PFSK-1 (cell line): ENCODE data around the gene ATG4A.

Experiments used
- POLR2AphosphoS5 ChIP-seq: IDR thresholded peaks from 2 replicates; pipeline ENCODE4 v1.6.1; 2012; ENCODE audit warnings: low read depth, mild to moderate bottlenecking, control low read depth, low read length, moderate library complexity
- REST ChIP-seq, 2 experiments: IDR thresholded peaks; 2 replicates each; pipeline versions ENCODE4 v1.6.1 to v1.8.0; 2011 to 2012; ENCODE audit warnings: low read depth in 2 of 2, low read length in 2 of 2, control low read depth in 1 of 2, inconsistent platforms in 1 of 2, mild to moderate bottlenecking in 1 of 2, moderate library complexity in 1 of 2; ENCODE audit not compliant: insufficient read depth in 1 of 2
- SIN3A ChIP-seq: IDR thresholded peaks from 2 replicates; pipeline ENCODE4 v1.6.1; 2012; ENCODE audit warnings: mild to moderate bottlenecking, low read length, moderate library complexity, borderline replicate concordance; ENCODE audit not compliant: insufficient read depth
- TAF1 ChIP-seq: IDR thresholded peaks from 2 replicates; pipeline ENCODE4 v1.6.1; 2012; ENCODE audit warnings: low read length, control low read depth, borderline replicate concordance; ENCODE audit not compliant: insufficient read depth

GRCh38 chrX:108130889-108131288 lies 39.3 kb downstream of the ATG4A start:
- TF ChIP-seq SIN3A (no peak), REST (IDR thresholded peaks at IDR 0.05; ENCODE audit: insufficient read depth in 1 of 2, low read depth in 2 of 2, low read length in 2 of 2) (no peak), POLR2AphosphoS5 (no peak), TAF1 (no peak)
